ENCODE measurements around the gene LIPE.

The LIPE gene

DNA sequence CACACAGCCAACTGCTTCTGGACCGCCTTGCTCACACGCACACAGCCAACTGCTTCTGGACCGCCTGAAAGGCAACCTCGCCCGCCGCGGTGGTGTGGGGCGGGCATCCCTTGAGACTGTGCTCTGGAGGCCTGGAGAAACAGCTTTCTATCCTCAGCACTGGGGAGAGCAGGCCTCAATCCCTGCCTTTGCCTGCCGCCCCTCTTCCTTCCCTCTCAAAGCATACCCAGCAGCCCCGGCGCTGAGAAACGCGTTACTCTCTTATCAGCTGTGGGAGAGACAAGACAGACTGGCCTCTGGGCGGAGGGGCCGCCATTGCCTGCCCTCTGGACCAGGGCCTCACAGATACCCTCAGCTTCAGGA, 2.9 kb downstream of the LIPE start:
- Histone ChIP-seq H3K4me1 (ENCODE audit: insufficient read depth, low read length) (peaks cover 5% of the 10 kb centered on the region), H3K27ac (ENCODE audit: low read depth, low read length) (no peak overlapping the region), H3K9ac (ENCODE audit: low read length) (no peak overlapping the region), H3K27me3 (ENCODE audit: control insufficient read depth in 1 of 2, insufficient read depth in 2 of 2, low read length in 2 of 2) (peaks cover 0 to 21% of the 10 kb centered on the region in 2 donors), H3K4me3 (ENCODE audit: low read depth in 1 of 2, low read length in 2 of 2) (peak overlapping the region in 1 of 2 donors; percentile 60), H3K36me3 (ENCODE audit: insufficient read depth, low read length) (no peaks in the 10 kb centered on the region), H3K9me3 (ENCODE audit: low read length) (no peaks in the 10 kb centered on the region)

DNA sequence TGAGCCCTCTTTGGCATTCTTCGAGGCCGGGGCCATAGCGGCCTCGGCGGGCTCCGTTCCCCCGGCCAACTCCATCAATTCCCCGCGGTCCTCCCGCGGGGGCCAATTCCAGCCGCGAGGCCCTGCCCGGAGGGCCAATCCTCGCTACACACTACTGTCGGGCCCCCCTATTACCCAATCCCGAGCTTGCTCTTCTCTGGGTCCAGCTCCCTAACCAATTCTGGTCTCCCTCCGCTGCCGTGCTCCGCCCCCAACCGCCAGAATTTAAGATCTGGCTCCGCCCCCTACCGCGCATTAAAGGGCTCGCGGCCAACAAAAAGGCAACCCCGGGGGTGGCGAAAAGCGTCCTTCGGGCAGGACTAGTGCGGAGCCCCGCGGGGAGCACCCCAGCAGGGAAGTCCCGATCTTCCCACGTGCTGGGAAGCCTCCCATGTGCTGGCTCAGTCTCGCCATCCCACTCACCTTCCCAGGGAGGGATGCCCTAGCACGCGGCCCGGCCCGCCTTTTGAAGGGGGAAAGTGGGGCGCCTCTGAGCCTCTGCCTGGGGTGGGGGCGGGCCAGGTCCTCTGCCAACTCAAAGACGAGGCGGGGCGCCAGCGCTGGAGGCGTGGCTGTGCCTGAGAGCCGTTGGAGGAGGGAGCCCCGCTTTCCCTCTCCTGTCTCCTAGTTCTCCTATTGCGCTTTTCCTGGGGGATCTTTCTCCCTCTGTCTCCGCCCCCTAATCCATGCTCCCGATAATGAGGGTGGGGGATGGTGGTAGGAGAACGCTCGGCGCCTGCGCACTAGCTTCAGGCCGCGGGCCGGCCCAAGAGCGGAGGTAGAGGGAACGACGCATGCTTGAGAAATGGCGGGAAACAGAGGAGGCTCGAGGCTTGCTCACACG, 3.5 kb downstream of the LIPE start:
- peak overlapping the region; percentile 23 for H3K27ac ChIP-seq (ENCODE audit: low read depth, low read length)

DNA sequence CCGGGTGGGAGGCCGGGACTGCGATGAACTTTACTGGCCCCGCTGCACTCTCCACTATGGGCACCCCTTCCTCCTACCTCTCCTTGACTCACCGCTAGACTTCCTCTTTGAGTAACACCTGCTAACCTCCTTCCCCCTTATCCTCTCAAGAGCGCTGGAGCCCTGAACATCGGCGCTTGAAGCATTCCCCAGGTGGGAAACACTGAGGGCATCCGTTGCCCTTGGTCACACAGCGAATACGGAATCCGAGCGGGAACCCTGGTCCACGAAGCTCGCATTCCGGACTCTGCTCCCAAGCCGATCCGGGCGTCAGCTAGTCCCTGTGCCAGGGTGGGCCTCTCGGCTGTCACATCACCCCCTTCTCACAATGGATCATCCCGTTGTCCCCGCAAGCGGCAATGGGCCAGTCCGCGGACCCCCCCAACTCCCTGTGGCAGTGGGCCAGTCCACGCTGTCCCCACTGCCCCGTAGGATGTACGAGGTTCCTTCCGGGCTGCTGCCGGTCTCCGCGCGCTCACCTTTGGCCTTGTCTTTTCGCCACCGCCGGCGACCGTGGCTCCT, 4.2 kb downstream of the LIPE start:
- Histone ChIP-seq H3K4me1 (ENCODE audit: insufficient read depth, low read length) (peaks cover 5% of the 10 kb centered on the region), H3K9ac (ENCODE audit: low read length) (peak overlapping the region; percentile 4), H3K27me3 (ENCODE audit: control insufficient read depth in 1 of 2, insufficient read depth in 2 of 2, low read length in 2 of 2) (peaks cover 0 to 21% of the 10 kb centered on the region in 2 donors), H3K36me3 (ENCODE audit: insufficient read depth, low read length) (no peaks in the 10 kb centered on the region), H3K4me3 (ENCODE audit: low read depth in 1 of 2, low read length in 2 of 2) (peak overlapping the region; percentile 52 to 60), H3K9me3 (ENCODE audit: low read length) (no peaks in the 10 kb centered on the region), H3K27ac (ENCODE audit: low read depth, low read length) (peak overlapping the region; percentile 23)

More for the DNA sequence above, 3.5 kb downstream of the LIPE start:
- peaks cover 0 to 21% of the 10 kb centered on the region in 2 donors for H3K27me3 ChIP-seq (ENCODE audit: control insufficient read depth in 1 of 2, insufficient read depth in 2 of 2, low read length in 2 of 2)
- H3K9me3 ChIP-seq (ENCODE audit: low read length), result no peaks in the 10 kb centered on the region
- H3K4me3 ChIP-seq (ENCODE audit: low read depth in 1 of 2, low read length in 2 of 2), result peak overlapping the region; percentile 52 to 60
- H3K9ac ChIP-seq (ENCODE audit: low read length), result peak overlapping the region; percentile 4
- H3K36me3 ChIP-seq (ENCODE audit: insufficient read depth, low read length), result no peaks in the 10 kb centered on the region
- peaks cover 5% of the 10 kb centered on the region for H3K4me1 ChIP-seq (ENCODE audit: insufficient read depth, low read length)

DNA sequence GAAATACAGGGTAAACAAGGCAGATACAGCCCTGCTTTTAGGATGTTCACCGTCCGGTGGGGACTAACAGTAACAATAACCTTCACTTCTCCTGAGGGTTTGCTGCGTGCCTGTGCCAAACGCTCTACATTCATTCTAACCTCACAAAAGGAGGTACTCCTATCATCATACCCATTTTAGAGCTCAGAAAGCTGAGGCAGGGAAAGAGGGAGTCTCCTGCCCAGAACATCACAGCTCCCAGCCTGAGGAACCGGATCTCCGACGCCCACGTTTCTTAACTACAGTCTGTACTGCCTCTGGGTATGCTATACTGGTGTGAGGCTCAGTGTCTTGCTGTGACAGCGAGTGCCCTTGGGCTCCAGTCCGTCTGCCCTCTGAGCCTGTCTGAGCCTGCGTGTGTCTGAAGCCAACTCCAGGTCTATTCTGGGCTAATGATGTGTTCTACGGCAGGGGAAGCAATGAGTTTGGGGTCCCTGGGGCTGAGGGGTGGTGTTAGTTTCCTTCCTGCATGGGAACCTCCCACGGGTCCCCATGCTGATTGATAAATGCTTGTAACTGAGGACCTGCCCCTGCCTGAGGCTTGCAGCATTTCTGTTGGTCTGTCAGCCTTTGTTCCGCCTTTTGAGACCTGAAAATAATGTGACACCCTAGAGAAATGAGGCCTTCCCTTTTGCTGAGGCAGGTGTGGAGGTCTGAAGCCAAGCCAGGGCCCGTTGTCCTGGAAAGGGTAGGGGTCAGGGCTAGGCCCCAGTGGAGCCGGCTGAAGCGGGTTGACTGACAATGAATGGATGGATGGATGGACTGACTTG, 4.9 kb downstream of the LIPE start:
- no peak overlapping the region for H3K27ac ChIP-seq (ENCODE audit: low read depth, low read length)
- H3K4me3 ChIP-seq (ENCODE audit: low read depth in 1 of 2, low read length in 2 of 2), result peak overlapping the region in 1 of 2 donors; percentile 23
- peaks cover 5% of the 10 kb centered on the region for H3K4me1 ChIP-seq (ENCODE audit: insufficient read depth, low read length)
- H3K27me3 ChIP-seq (ENCODE audit: control insufficient read depth in 1 of 2, insufficient read depth in 2 of 2, low read length in 2 of 2), result peaks cover 0 to 21% of the 10 kb centered on the region in 2 donors
- H3K36me3 ChIP-seq (ENCODE audit: insufficient read depth, low read length), result no peaks in the 10 kb centered on the region
- no peaks in the 10 kb centered on the region for H3K9me3 ChIP-seq (ENCODE audit: low read length)
- no peak overlapping the region for H3K9ac ChIP-seq (ENCODE audit: low read length)

DNA sequence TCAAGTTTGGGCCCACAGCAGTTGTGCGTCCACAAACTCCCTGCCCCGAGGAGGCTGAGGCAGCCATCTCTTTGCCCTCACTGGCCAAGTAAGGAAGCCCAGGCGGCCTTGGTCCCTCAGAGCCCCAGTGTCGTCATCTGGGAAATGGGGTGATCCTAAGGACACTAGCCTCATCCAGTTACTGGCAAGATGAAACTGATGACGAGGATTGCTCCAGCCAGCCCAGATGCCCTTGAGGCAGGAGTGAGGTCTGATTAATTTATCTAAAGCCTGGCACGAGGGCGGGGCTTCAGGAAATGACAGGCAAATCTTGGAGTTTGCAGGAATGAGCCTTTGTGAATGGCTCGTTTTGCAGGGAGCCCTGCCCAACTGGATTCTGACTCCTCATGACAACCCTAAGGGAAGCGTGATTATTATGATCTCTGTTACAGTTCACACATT, 5.6 kb downstream of the LIPE start:
- H3K9ac ChIP-seq (ENCODE audit: low read length), result no peak overlapping the region
- H3K27me3 ChIP-seq (ENCODE audit: control insufficient read depth in 1 of 2, insufficient read depth in 2 of 2, low read length in 2 of 2), result peaks cover 0 to 21% of the 10 kb centered on the region in 2 donors
- no peak overlapping the region for H3K4me3 ChIP-seq (ENCODE audit: low read depth in 1 of 2, low read length in 2 of 2)
- H3K36me3 ChIP-seq (ENCODE audit: insufficient read depth, low read length), result no peaks in the 10 kb centered on the region
- H3K4me1 ChIP-seq (ENCODE audit: insufficient read depth, low read length), result peaks cover 5% of the 10 kb centered on the region
- no peak overlapping the region for H3K27ac ChIP-seq (ENCODE audit: low read depth, low read length)
- H3K9me3 ChIP-seq (ENCODE audit: low read length), result no peaks in the 10 kb centered on the region

DNA sequence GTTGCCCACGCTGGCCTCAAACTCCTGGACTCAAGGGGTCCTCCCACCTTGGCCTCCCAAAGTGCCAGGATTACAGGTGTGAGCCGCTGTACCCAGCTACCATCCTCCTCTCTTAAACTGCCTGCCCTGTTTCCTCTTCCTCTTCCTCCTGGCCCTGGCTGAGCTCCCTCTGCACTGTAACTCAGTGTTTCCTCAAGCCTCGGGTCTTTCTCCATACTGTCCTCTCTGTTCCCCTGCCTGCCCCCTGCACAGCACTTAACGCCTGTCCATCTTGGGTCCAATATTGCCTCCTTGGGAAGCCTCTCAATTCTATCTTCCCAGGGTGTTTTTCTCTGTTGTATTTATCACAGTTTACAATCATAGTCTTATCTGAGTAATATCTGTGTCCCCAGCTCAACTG, 6.1 kb downstream of the LIPE start:
- Histone ChIP-seq H3K27ac (ENCODE audit: low read depth, low read length) (no peak overlapping the region), H3K4me3 (ENCODE audit: low read depth in 1 of 2, low read length in 2 of 2) (no peak overlapping the region), H3K9ac (ENCODE audit: low read length) (no peak overlapping the region)

DNA sequence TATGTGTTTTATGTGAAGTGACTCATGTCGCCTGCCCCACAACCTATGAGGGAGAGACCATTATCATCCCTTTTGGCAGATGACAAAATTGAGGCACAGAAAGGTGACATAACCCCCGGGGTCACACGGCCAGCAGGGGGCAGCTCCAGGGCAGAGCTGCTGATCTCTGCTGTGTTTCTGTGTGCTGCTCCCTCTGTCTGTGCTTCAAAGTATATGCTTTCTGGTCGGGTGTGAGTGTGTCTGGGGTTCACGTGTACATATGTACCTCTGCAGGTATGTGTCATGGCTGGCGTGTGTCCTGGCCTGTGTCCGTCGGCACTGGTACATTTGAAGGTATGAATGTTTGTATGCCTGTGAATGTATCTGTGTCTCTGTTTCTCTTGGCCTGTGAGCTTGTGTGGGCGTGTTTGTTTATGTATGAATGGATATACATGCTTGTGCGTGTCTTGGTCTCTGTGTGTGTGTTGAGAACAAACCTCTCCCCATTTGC, 7.1 kb downstream of the LIPE start:
- Histone ChIP-seq H3K36me3 (ENCODE audit: insufficient read depth, low read length) (no peaks in the 10 kb centered on the region), H3K4me3 (ENCODE audit: low read depth in 1 of 2, low read length in 2 of 2) (no peak overlapping the region), H3K4me1 (ENCODE audit: insufficient read depth, low read length) (peaks cover 5% of the 10 kb centered on the region), H3K27me3 (ENCODE audit: control insufficient read depth in 1 of 2, insufficient read depth in 2 of 2, low read length in 2 of 2) (peaks cover 0 to 21% of the 10 kb centered on the region in 2 donors), H3K27ac (ENCODE audit: low read depth, low read length) (no peak overlapping the region), H3K9me3 (ENCODE audit: low read length) (no peaks in the 10 kb centered on the region), H3K9ac (ENCODE audit: low read length) (no peak overlapping the region)

More for the DNA sequence above, 6.1 kb downstream of the LIPE start:
- Histone ChIP-seq H3K36me3 (ENCODE audit: insufficient read depth, low read length) (no peaks in the 10 kb centered on the region), H3K4me1 (ENCODE audit: insufficient read depth, low read length) (peaks cover 5% of the 10 kb centered on the region), H3K27me3 (ENCODE audit: control insufficient read depth in 1 of 2, insufficient read depth in 2 of 2, low read length in 2 of 2) (peaks cover 0 to 21% of the 10 kb centered on the region in 2 donors), H3K9me3 (ENCODE audit: low read length) (no peaks in the 10 kb centered on the region)

DNA sequence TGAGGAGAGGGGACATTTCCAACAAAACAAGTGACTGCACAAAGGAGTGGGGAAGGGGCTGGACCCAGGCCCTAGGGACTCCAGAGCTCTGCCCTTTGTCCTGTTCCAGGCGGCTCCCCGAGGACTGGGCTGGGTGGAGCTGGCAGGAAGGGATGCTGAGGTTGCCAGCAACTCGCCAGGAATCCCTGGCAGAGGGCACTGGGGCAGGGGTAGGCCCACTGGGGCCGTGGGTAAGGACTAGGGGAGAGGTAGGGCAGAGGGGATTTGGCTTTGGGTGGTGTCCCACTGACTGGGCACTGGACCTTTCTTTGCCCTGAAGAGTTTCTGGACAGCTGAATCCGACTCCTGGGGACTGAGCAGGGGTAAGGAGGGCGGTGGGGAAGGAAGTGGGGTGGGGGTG, 7.9 kb downstream of the LIPE start:
- H3K27me3 ChIP-seq (ENCODE audit: control insufficient read depth in 1 of 2, insufficient read depth in 2 of 2, low read length in 2 of 2), result peaks cover 0 to 14% of the 10 kb centered on the region in 2 donors
- H3K4me1 ChIP-seq (ENCODE audit: insufficient read depth, low read length), result peaks cover 5% of the 10 kb centered on the region
- H3K36me3 ChIP-seq (ENCODE audit: insufficient read depth, low read length), result no peaks in the 10 kb centered on the region
- H3K9me3 ChIP-seq (ENCODE audit: low read length), result no peaks in the 10 kb centered on the region
- no peak overlapping the region for H3K9ac ChIP-seq (ENCODE audit: low read length)
- H3K4me3 ChIP-seq (ENCODE audit: low read depth in 1 of 2, low read length in 2 of 2), result no peak overlapping the region
- H3K27ac ChIP-seq (ENCODE audit: low read depth, low read length), result no peak overlapping the region

DNA sequence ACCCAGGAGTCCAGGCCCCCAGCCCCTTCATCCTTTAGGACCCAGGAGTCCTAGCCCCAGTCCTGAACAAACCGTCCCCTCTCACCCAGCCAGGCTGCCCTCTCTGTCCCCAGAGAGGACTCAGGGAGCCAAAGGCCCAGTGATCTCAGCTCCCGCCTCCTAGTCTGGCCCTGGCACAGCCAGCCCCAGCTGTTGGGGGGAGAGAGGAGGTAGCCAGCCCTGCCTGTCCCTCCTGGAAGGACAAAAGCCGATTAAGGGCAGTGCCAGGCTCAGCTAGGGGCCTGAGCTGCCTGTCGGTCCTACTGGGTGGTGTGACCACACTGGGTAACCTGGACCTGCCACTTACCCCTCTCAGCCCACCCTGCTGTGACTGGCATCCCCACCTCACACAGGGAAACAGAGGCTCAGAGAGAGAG, 14.5 kb downstream of the LIPE start:
- Histone ChIP-seq H3K36me3 (ENCODE audit: insufficient read depth, low read length) (no peaks in the 10 kb centered on the region), H3K4me3 (ENCODE audit: low read depth in 1 of 2, low read length in 2 of 2) (no peak overlapping the region), H3K9me3 (ENCODE audit: low read length) (no peaks in the 10 kb centered on the region), H3K27me3 (ENCODE audit: control insufficient read depth in 1 of 2, insufficient read depth in 2 of 2, low read length in 2 of 2) (no peaks in the 10 kb centered on the region), H3K9ac (ENCODE audit: low read length) (no peak overlapping the region), H3K27ac (ENCODE audit: low read depth, low read length) (no peak overlapping the region), H3K4me1 (ENCODE audit: insufficient read depth, low read length) (no peaks in the 10 kb centered on the region)

DNA sequence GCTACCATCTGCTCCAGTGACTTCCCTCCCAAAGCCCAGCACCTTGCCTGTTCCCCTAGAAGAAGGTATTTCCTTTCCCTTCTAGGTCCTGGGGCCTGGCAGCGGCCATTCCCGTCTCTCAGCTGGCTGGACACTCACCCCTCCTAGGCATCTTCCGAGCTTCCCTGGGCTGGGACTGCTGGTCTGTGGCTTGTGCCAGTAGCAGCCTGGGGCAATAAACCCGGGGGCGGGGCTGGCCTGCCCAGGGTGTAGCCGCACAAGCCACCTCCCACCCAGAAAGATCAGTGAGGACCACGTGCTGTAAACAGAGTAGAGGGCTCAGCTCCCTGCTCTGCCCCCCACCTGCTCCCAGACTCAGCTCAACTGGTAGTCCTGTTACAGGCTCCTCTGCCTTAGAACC, 15.0 kb downstream of the LIPE start:
- Histone ChIP-seq H3K36me3 (ENCODE audit: insufficient read depth, low read length) (no peaks in the 10 kb centered on the region), H3K9ac (ENCODE audit: low read length) (no peak overlapping the region), H3K4me3 (ENCODE audit: low read depth in 1 of 2, low read length in 2 of 2) (no peak overlapping the region), H3K27me3 (ENCODE audit: control insufficient read depth in 1 of 2, insufficient read depth in 2 of 2, low read length in 2 of 2) (no peaks in the 10 kb centered on the region), H3K4me1 (ENCODE audit: insufficient read depth, low read length) (no peaks in the 10 kb centered on the region), H3K9me3 (ENCODE audit: low read length) (no peaks in the 10 kb centered on the region), H3K27ac (ENCODE audit: low read depth, low read length) (no peak overlapping the region)

DNA sequence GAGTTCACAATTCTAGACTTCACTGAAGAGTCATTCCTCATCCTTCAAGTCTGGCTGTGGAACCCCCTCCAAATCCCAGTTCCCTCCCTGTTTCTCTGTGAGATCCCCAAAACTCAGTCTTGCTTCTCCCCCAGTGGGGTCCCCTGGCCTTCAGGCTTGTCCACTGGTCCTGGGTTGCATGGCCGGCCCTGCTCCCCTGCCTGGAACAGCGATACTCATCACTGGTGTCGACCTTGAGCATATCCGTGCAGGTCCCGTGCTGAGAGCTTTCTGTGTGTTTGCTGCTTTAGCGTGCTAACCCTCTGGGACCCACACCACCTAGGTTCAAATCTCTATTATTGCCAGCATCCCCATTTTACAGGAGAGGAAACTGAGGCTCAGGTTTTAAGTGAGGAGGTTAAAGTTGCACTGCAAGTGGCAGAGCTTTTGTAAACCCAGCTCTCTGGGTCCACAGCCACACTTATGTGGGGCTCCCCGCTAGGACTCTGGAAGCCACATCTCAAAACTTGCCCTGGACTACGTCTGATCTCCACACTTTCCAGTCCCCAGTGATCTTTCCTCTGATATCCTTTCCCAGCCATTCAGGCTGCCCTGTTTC, 15.5 kb downstream of the LIPE start:
- H3K36me3 ChIP-seq (ENCODE audit: insufficient read depth, low read length), result no peaks in the 10 kb centered on the region
- no peak overlapping the region for H3K27ac ChIP-seq (ENCODE audit: low read depth, low read length)
- H3K4me3 ChIP-seq (ENCODE audit: low read depth in 1 of 2, low read length in 2 of 2), result no peak overlapping the region
- no peak overlapping the region for H3K9ac ChIP-seq (ENCODE audit: low read length)
- no peaks in the 10 kb centered on the region for H3K4me1 ChIP-seq (ENCODE audit: insufficient read depth, low read length)
- H3K27me3 ChIP-seq (ENCODE audit: control insufficient read depth in 1 of 2, insufficient read depth in 2 of 2, low read length in 2 of 2), result no peaks in the 10 kb centered on the region
- no peaks in the 10 kb centered on the region for H3K9me3 ChIP-seq (ENCODE audit: low read length)
